ENCODE measurements around the gene TAF10. TPM values are rescaled to one million over a fixed set of nuclear protein-coding genes. Genes with fewer than 3 reads are reported as not detected.

The TAF10 gene
- total RNA-seq, 1 donor from 2014 or later = 19.8 TPM

GRCh38 chr11:6610591-6610990, 1.4 kb downstream of the TAF10 start:
- Histone ChIP-seq H3K9ac (ENCODE audit: low read depth in 1 of 3, low read length in 3 of 3) (no peak overlapping the region), H3K4me3 (ENCODE audit: low read length in 3 of 3) (no peak overlapping the region), H3K27ac (ENCODE audit: low read depth, low read length) (peak overlapping the region; percentile 82)

GRCh38 chr11:6609502-6610015, 2.5 kb downstream of the TAF10 start:
- Histone ChIP-seq H3K4me1 (ENCODE audit: control insufficient read depth in 3 of 3, insufficient read depth in 3 of 3, low read length in 3 of 3) (peaks cover 46 to 72% (median 60%) of the 10 kb centered on the region in 3 donors), H3K9me3 (ENCODE audit: control insufficient read depth in 3 of 3, low read length in 3 of 3) (no peaks in the 10 kb centered on the region), H3K36me3 (ENCODE audit: control insufficient read depth in 3 of 3, insufficient read depth in 3 of 3, low read length in 3 of 3) (peaks cover 42 to 50% (median 46%) of the 10 kb centered on the region in 3 donors), H3K9ac (ENCODE audit: low read depth in 1 of 3, low read length in 3 of 3) (no peak overlapping the region), H3K27me3 (ENCODE audit: control insufficient read depth in 3 of 3, insufficient read depth in 3 of 3, low read length in 3 of 3) (no peaks in the 10 kb centered on the region), H3K27ac (ENCODE audit: low read depth, low read length) (no peak overlapping the region), H3K4me3 (ENCODE audit: low read length in 3 of 3) (no peak overlapping the region)

More at GRCh38 chr11:6610591-6610990, 1.4 kb downstream of the TAF10 start:
- Histone ChIP-seq H3K27me3 (ENCODE audit: control insufficient read depth in 3 of 3, insufficient read depth in 3 of 3, low read length in 3 of 3) (no peaks in the 10 kb centered on the region), H3K36me3 (ENCODE audit: control insufficient read depth in 3 of 3, insufficient read depth in 3 of 3, low read length in 3 of 3) (peaks cover 52 to 61% (median 57%) of the 10 kb centered on the region in 3 donors), H3K4me1 (ENCODE audit: control insufficient read depth in 3 of 3, insufficient read depth in 3 of 3, low read length in 3 of 3) (peaks cover 36 to 63% (median 50%) of the 10 kb centered on the region in 3 donors), H3K9me3 (ENCODE audit: control insufficient read depth in 3 of 3, low read length in 3 of 3) (no peaks in the 10 kb centered on the region)

GRCh38 chr11:6608726-6609501, 3.1 kb downstream of the TAF10 start:
- Histone ChIP-seq H3K27ac (ENCODE audit: low read depth, low read length) (peak overlapping the region; percentile 96), H3K9ac (ENCODE audit: low read depth in 1 of 3, low read length in 3 of 3) (no peak overlapping the region), H3K4me3 (ENCODE audit: low read length in 3 of 3) (no peak overlapping the region), H3K4me1 (ENCODE audit: control insufficient read depth in 3 of 3, insufficient read depth in 3 of 3, low read length in 3 of 3) (peaks cover 49 to 79% (median 61%) of the 10 kb centered on the region in 3 donors), H3K9me3 (ENCODE audit: control insufficient read depth in 3 of 3, low read length in 3 of 3) (no peaks in the 10 kb centered on the region), H3K27me3 (ENCODE audit: control insufficient read depth in 3 of 3, insufficient read depth in 3 of 3, low read length in 3 of 3) (no peaks in the 10 kb centered on the region), H3K36me3 (ENCODE audit: control insufficient read depth in 3 of 3, insufficient read depth in 3 of 3, low read length in 3 of 3) (peaks cover 40 to 44% (median 40%) of the 10 kb centered on the region in 3 donors)

- Histone ChIP-seq H3K9ac (ENCODE audit: low read depth in 1 of 3, low read length in 3 of 3) (peak overlapping the region in 1 of 3 donors; percentile 18), H3K36me3 (ENCODE audit: control insufficient read depth in 3 of 3, insufficient read depth in 3 of 3, low read length in 3 of 3) (peaks cover 39 to 43% (median 40%) of the 10 kb centered on the region in 3 donors), H3K4me3 (ENCODE audit: low read length in 3 of 3) (no peak overlapping the region), H3K27me3 (ENCODE audit: control insufficient read depth in 3 of 3, insufficient read depth in 3 of 3, low read length in 3 of 3) (no peaks in the 10 kb centered on the region), H3K9me3 (ENCODE audit: control insufficient read depth in 3 of 3, low read length in 3 of 3) (no peaks in the 10 kb centered on the region), H3K4me1 (ENCODE audit: control insufficient read depth in 3 of 3, insufficient read depth in 3 of 3, low read length in 3 of 3) (peaks cover 46 to 78% (median 57%) of the 10 kb centered on the region in 3 donors), H3K27ac (ENCODE audit: low read depth, low read length) (peak overlapping the region; percentile 96)
These were observed 4.0 kb downstream of the TAF10 start for GRCh38 chr11:6608011-6608410.

- H3K4me1 ChIP-seq (ENCODE audit: control insufficient read depth in 3 of 3, insufficient read depth in 3 of 3, low read length in 3 of 3) = peaks cover 44 to 76% (median 59%) of the 10 kb centered on the region in 3 donors
- H3K9ac ChIP-seq (ENCODE audit: low read depth in 1 of 3, low read length in 3 of 3) = peak overlapping the region; percentile 47 to 71 (median 67)
- H3K4me3 ChIP-seq (ENCODE audit: low read length in 3 of 3) = peak overlapping the region; percentile 30 to 50 (median 33)
These were observed 4.7 kb downstream of the TAF10 start for GRCh38 chr11:6607190-6607795.

GRCh38 chr11:6606471-6607189, 5.4 kb downstream of the TAF10 start:
- peaks cover 50 to 81% (median 64%) of the 10 kb centered on the region in 3 donors for H3K4me1 ChIP-seq (ENCODE audit: control insufficient read depth in 3 of 3, insufficient read depth in 3 of 3, low read length in 3 of 3)
- no peaks in the 10 kb centered on the region for H3K27me3 ChIP-seq (ENCODE audit: control insufficient read depth in 3 of 3, insufficient read depth in 3 of 3, low read length in 3 of 3)
- no peaks in the 10 kb centered on the region for H3K9me3 ChIP-seq (ENCODE audit: control insufficient read depth in 3 of 3, low read length in 3 of 3)
- H3K27ac ChIP-seq (ENCODE audit: low read depth, low read length) = peak overlapping the region; percentile 96
- H3K4me3 ChIP-seq (ENCODE audit: low read length in 3 of 3) = peak overlapping the region; percentile 50 to 61 (median 57)
- H3K36me3 ChIP-seq (ENCODE audit: control insufficient read depth in 3 of 3, insufficient read depth in 3 of 3, low read length in 3 of 3) = peaks cover 39 to 45% (median 41%) of the 10 kb centered on the region in 3 donors
- H3K9ac ChIP-seq (ENCODE audit: low read depth in 1 of 3, low read length in 3 of 3) = peak overlapping the region; percentile 71 to 73 (median 72)

More at GRCh38 chr11:6607190-6607795, 4.7 kb downstream of the TAF10 start:
- Histone ChIP-seq H3K27ac (ENCODE audit: low read depth, low read length) (peak overlapping the region; percentile 96), H3K36me3 (ENCODE audit: control insufficient read depth in 3 of 3, insufficient read depth in 3 of 3, low read length in 3 of 3) (peaks cover 39 to 43% (median 40%) of the 10 kb centered on the region in 3 donors), H3K27me3 (ENCODE audit: control insufficient read depth in 3 of 3, insufficient read depth in 3 of 3, low read length in 3 of 3) (no peaks in the 10 kb centered on the region), H3K9me3 (ENCODE audit: control insufficient read depth in 3 of 3, low read length in 3 of 3) (no peaks in the 10 kb centered on the region)

- Histone ChIP-seq H3K9me3 (ENCODE audit: control insufficient read depth in 3 of 3, low read length in 3 of 3) (no peaks in the 10 kb centered on the region), H3K4me1 (ENCODE audit: control insufficient read depth in 3 of 3, insufficient read depth in 3 of 3, low read length in 3 of 3) (peaks cover 51 to 75% (median 55%) of the 10 kb centered on the region in 3 donors), H3K4me3 (ENCODE audit: low read length in 3 of 3) (peak overlapping the region; percentile 93 to 97 (median 95)), H3K36me3 (ENCODE audit: control insufficient read depth in 3 of 3, insufficient read depth in 3 of 3, low read length in 3 of 3) (peaks cover 40 to 46% (median 43%) of the 10 kb centered on the region in 3 donors), H3K27ac (ENCODE audit: low read depth, low read length) (peak overlapping the region; percentile 95), H3K9ac (ENCODE audit: low read depth in 1 of 3, low read length in 3 of 3) (peak overlapping the region; percentile 95 to 98 (median 97)), H3K27me3 (ENCODE audit: control insufficient read depth in 3 of 3, insufficient read depth in 3 of 3, low read length in 3 of 3) (no peaks in the 10 kb centered on the region)
These were observed 7.2 kb downstream of the TAF10 start for GRCh38 chr11:6604790-6605189.

GRCh38 chr11:6604081-6604626, 7.9 kb downstream of the TAF10 start:
- H3K9me3 ChIP-seq (ENCODE audit: control insufficient read depth in 3 of 3, low read length in 3 of 3) = no peaks in the 10 kb centered on the region
- H3K4me1 ChIP-seq (ENCODE audit: control insufficient read depth in 3 of 3, insufficient read depth in 3 of 3, low read length in 3 of 3) = peaks cover 52 to 74% (median 53%) of the 10 kb centered on the region in 3 donors
- H3K9ac ChIP-seq (ENCODE audit: low read depth in 1 of 3, low read length in 3 of 3) = peak overlapping the region; percentile 95 to 98 (median 97)
- peak overlapping the region; percentile 95 for H3K27ac ChIP-seq (ENCODE audit: low read depth, low read length)
- H3K4me3 ChIP-seq (ENCODE audit: low read length in 3 of 3) = peak overlapping the region; percentile 93 to 97 (median 95)
- no peaks in the 10 kb centered on the region for H3K27me3 ChIP-seq (ENCODE audit: control insufficient read depth in 3 of 3, insufficient read depth in 3 of 3, low read length in 3 of 3)
- peaks cover 40 to 46% (median 43%) of the 10 kb centered on the region in 3 donors for H3K36me3 ChIP-seq (ENCODE audit: control insufficient read depth in 3 of 3, insufficient read depth in 3 of 3, low read length in 3 of 3)

Measured in skeletal muscle tissue (tissue), 4 donors.